SK-N-SH treated with all-trans-retinoic acid at 6 μM for 48 hours (cell line): ENCODE results near the gene EXOC7.

Experiments used
- ATAC-seq: fragments of 200-7000 bp; cut with Tn5 transposase; 3 replicates; pipeline ENCODE4 v1.9.1; 2020; ENCODE audit warnings: mild to moderate bottlenecking, moderate library complexity
- ARNTL ChIP-seq: fragments of 450-650 bp; formaldehyde crosslinking; IDR thresholded peaks from 2 replicates; pipeline ENCODE4 v1.5.0; 2020; ENCODE audit warnings: low read depth, mild to moderate bottlenecking, moderate library complexity, borderline replicate concordance
- BACH2 ChIP-seq: fragments of 250-450 bp; sonication (Bioruptor Pico); IDR thresholded peaks from 2 replicates; pipeline ENCODE4 v1.9.0; 2021; ENCODE audit warnings: mild to moderate bottlenecking, borderline replicate concordance
- CSDC2 ChIP-seq: fragments of 250-450 bp; sonication (Bioruptor Pico); IDR thresholded peaks from 2 replicates; pipeline ENCODE4 v1.5.0; 2020; ENCODE audit warnings: mild to moderate bottlenecking, moderate library complexity
- ESRRG ChIP-seq: fragments of 250-450 bp; sonication (Bioruptor Pico); IDR thresholded peaks from 2 replicates; pipeline ENCODE4 v1.6.1; 2021; ENCODE audit warnings: mild to moderate bottlenecking
- GLIS3 ChIP-seq: fragments of 250-450 bp; sonication (Bioruptor Pico); IDR thresholded peaks from 2 replicates; pipeline ENCODE4 v1.5.0; 2020; ENCODE audit warnings: mild to moderate bottlenecking, moderate library complexity
- ISL1 ChIP-seq: fragments of 250-450 bp; sonication (Bioruptor Pico); IDR thresholded peaks from 2 replicates; pipeline ENCODE4 v2.1.2; 2022; ENCODE audit warnings: mild to moderate bottlenecking, moderate library complexity
- OSR1 ChIP-seq: fragments of 250-450 bp; sonication (Bioruptor Pico); IDR thresholded peaks from 2 replicates; pipeline ENCODE4 v1.8.0; 2022; ENCODE audit warnings: moderate library complexity, mild to moderate bottlenecking, inconsistent platforms
- PPARA ChIP-seq: fragments of 250-450 bp; sonication (Bioruptor Pico); IDR thresholded peaks from 2 replicates; pipeline ENCODE4 v1.5.0; 2020; ENCODE audit warnings: mild to moderate bottlenecking, borderline replicate concordance
- RARB ChIP-seq: fragments of 250-450 bp; sonication (Bioruptor Pico); IDR thresholded peaks from 2 replicates; pipeline ENCODE4 v1.8.0; 2021; ENCODE audit warnings: mild to moderate bottlenecking, moderate library complexity
- SNAI2 ChIP-seq: fragments of 250-450 bp; sonication (Bioruptor Pico); IDR thresholded peaks from 2 replicates; pipeline ENCODE4 v1.5.0; 2020; ENCODE audit warnings: mild to moderate bottlenecking, moderate library complexity
- TCF4 ChIP-seq: fragments of 250-450 bp; sonication (Bioruptor Pico); IDR thresholded peaks from 2 replicates; pipeline ENCODE4 v1.8.0; 2021; ENCODE audit warnings: mild to moderate bottlenecking, moderate library complexity, borderline replicate concordance
- TOX ChIP-seq: fragments of 250-450 bp; sonication (Bioruptor Pico); IDR thresholded peaks from 2 replicates; pipeline ENCODE4 v1.8.0; 2021; ENCODE audit warnings: mild to moderate bottlenecking, moderate library complexity, borderline replicate concordance
- ZC3H10 ChIP-seq: fragments of 250-450 bp; sonication (Bioruptor Pico); IDR thresholded peaks from 2 replicates; pipeline ENCODE4 v1.5.1; 2021; ENCODE audit warnings: mild to moderate bottlenecking, moderate library complexity
- ZFP3 ChIP-seq: fragments of 250-450 bp; sonication (Bioruptor Pico); IDR thresholded peaks from 2 replicates; pipeline ENCODE4 v1.5.0; 2020; ENCODE audit warnings: mild to moderate bottlenecking, moderate library complexity
- ZFP30 ChIP-seq: fragments of 450-650 bp; formaldehyde crosslinking; IDR thresholded peaks from 2 replicates; pipeline ENCODE4 v1.5.0; 2022; ENCODE audit warnings: mild to moderate bottlenecking, moderate library complexity
- ZNF565 ChIP-seq: fragments of 450-650 bp; formaldehyde crosslinking; conservative IDR thresholded peaks from 2 replicates; pipeline ENCODE4 v1.5.0; 2020; ENCODE audit warnings: low read depth, mild to moderate bottlenecking, moderate library complexity
- ZNF70 ChIP-seq: fragments of 450-650 bp; formaldehyde crosslinking; IDR thresholded peaks from 2 replicates; pipeline ENCODE4 v1.5.0; 2020; ENCODE audit warnings: mild to moderate bottlenecking, moderate library complexity
- ZNF8 ChIP-seq: fragments of 450-650 bp; formaldehyde crosslinking; IDR thresholded peaks from 2 replicates; pipeline ENCODE4 v1.5.0; 2020; ENCODE audit warnings: mild to moderate bottlenecking, moderate library complexity
- TF ChIP-seq, protein P1 (sequence below): fragments of 250-450 bp; sonication (Bioruptor Pico); IDR thresholded peaks from 2 replicates; pipeline ENCODE4 v1.5.1; 2020; ENCODE audit warnings: low read depth, mild to moderate bottlenecking, moderate library complexity
- TF ChIP-seq, protein P2 (sequence below): fragments of 250-450 bp; sonication (Bioruptor Pico); IDR thresholded peaks from 2 replicates; pipeline ENCODE4 v1.8.0; 2021; ENCODE audit warnings: low read depth, mild to moderate bottlenecking, moderate library complexity, borderline replicate concordance
- TF ChIP-seq, protein P3 (sequence below): fragments of 250-450 bp; sonication (Bioruptor Pico); IDR thresholded peaks from 2 replicates; pipeline ENCODE4 v1.8.0; 2020; ENCODE audit warnings: mild to moderate bottlenecking, moderate library complexity, borderline replicate concordance
- TF ChIP-seq, protein P4 (sequence below): fragments of 250-450 bp; sonication (Bioruptor Pico); IDR thresholded peaks from 2 replicates; pipeline ENCODE4 v1.5.0; 2020; ENCODE audit warnings: mild to moderate bottlenecking, moderate library complexity

The EXOC7 gene

DNA sequence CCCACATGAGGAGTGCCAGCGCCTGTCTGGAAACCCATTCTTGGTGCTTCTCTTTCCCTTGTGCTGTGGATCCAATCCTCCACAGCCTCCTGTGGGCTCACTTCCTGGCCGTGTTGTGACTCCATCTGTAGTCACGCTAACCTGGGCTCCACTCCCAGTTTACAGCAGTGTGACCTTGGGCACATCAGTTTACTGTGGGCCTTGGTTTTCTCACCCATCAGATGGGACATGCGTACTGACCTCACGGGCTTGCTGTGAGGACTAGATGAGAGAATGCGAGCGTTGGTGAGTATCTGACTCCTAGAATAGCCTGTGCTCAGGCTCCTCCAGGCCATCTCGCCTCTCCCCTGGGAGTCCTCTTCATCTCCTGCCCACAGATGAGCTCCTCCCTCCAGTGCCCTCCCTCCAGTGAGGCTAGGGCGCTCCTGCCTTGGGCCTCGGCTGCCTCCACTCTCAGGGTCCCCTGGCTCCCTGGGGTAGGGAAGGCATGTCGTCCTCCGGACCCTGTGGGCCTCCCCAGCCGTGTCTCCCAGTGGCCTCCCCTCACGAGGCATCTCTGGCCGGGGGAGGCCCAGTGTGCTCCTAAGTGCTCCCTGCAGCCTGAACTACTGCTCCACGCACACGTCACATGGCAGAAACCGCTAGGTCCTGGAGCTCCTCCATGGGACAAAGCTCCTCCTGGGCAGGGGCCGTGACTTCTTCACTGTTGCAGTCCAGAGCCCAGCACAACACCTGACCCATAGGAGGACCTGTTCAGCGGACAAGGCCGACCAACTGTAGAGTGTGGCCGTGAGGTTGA lies 42.7 kb upstream of the EXOC7 start:
- TF ChIP-seq ZNF565 (CRISPR knock-in tag) (no peak), CSDC2 (no peak), PPARA (CRISPR knock-in tag) (no peak), ZFP3 (CRISPR knock-in tag) (no peak), ISL1 (CRISPR knock-in tag) (no peak), TOX (CRISPR knock-in tag) (no peak), BACH2 (CRISPR knock-in tag) (no peak), OSR1 (CRISPR knock-in tag) (no peak), ARNTL (CRISPR knock-in tag) (no peak), ZFP30 (CRISPR knock-in tag) (no peak), TCF4 (CRISPR knock-in tag) (no peak), GLIS3 (CRISPR knock-in tag) (no peak), ESRRG (no peak)
- TF ChIP-seq, protein P1, sequence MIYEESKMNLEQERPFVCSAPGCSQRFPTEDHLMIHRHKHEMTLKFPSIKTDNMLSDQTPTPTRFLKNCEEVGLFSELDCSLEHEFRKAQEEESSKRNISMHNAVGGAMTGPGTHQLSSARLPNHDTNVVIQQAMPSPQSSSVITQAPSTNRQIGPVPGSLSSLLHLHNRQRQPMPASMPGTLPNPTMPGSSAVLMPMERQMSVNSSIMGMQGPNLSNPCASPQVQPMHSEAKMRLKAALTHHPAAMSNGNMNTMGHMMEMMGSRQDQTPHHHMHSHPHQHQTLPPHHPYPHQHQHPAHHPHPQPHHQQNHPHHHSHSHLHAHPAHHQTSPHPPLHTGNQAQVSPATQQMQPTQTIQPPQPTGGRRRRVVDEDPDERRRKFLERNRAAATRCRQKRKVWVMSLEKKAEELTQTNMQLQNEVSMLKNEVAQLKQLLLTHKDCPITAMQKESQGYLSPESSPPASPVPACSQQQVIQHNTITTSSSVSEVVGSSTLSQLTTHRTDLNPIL (CRISPR knock-in tag) = no peak
- TF ChIP-seq, protein P2, sequence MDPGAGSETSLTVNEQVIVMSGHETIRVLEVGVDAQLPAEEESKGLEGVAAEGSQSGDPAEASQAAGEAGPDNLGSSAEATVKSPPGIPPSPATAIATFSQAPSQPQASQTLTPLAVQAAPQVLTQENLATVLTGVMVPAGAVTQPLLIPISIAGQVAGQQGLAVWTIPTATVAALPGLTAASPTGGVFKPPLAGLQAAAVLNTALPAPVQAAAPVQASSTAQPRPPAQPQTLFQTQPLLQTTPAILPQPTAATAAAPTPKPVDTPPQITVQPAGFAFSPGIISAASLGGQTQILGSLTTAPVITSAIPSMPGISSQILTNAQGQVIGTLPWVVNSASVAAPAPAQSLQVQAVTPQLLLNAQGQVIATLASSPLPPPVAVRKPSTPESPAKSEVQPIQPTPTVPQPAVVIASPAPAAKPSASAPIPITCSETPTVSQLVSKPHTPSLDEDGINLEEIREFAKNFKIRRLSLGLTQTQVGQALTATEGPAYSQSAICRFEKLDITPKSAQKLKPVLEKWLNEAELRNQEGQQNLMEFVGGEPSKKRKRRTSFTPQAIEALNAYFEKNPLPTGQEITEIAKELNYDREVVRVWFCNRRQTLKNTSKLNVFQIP (CRISPR knock-in tag) = no peak
- TF ChIP-seq, protein P3, sequence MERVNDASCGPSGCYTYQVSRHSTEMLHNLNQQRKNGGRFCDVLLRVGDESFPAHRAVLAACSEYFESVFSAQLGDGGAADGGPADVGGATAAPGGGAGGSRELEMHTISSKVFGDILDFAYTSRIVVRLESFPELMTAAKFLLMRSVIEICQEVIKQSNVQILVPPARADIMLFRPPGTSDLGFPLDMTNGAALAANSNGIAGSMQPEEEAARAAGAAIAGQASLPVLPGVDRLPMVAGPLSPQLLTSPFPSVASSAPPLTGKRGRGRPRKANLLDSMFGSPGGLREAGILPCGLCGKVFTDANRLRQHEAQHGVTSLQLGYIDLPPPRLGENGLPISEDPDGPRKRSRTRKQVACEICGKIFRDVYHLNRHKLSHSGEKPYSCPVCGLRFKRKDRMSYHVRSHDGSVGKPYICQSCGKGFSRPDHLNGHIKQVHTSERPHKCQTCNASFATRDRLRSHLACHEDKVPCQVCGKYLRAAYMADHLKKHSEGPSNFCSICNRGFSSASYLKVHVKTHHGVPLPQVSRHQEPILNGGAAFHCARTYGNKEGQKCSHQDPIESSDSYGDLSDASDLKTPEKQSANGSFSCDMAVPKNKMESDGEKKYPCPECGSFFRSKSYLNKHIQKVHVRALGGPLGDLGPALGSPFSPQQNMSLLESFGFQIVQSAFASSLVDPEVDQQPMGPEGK (CRISPR knock-in tag) = no peak
- ATAC-seq = no peak

DNA sequence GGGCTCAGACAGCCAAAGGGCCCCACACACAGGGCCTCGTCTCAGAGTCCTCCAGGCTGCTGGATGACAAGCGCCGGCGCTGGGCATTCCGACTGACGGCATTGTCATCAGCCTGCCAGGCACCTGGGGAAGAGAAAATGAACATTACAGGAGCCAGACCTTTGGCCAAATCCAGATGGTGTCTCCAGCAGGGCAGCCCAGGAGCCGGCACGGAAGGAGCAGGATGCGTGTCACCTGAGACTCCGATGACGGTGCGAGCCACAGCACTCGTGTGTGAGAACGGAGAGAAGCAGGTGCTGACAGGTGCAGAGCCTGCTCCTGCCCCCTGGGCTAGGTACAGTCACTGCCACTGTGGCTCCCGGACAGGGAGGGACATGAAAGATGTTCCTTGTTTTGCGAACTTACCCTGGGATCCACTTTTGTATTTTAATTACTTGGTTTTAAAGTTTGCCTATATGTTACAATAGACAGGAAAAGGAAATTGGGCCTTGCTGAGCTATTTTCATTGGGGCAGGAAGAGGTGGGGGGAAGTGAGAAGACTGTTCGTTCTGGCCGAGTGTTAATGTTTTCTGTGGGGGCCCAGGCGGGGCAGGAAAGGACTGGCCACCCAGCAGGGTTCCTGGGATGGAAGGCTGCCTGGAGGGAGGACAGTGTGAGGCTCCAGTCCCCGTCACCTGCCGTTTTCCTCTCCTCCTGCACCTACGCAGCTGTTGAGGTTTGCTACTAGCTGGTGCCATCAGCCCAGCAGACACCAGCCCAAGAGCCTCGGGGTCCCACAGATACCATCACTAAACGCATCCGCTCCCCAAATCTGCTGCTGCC lies 41.9 kb upstream of the EXOC7 start:
- TF ChIP-seq, protein P4, sequence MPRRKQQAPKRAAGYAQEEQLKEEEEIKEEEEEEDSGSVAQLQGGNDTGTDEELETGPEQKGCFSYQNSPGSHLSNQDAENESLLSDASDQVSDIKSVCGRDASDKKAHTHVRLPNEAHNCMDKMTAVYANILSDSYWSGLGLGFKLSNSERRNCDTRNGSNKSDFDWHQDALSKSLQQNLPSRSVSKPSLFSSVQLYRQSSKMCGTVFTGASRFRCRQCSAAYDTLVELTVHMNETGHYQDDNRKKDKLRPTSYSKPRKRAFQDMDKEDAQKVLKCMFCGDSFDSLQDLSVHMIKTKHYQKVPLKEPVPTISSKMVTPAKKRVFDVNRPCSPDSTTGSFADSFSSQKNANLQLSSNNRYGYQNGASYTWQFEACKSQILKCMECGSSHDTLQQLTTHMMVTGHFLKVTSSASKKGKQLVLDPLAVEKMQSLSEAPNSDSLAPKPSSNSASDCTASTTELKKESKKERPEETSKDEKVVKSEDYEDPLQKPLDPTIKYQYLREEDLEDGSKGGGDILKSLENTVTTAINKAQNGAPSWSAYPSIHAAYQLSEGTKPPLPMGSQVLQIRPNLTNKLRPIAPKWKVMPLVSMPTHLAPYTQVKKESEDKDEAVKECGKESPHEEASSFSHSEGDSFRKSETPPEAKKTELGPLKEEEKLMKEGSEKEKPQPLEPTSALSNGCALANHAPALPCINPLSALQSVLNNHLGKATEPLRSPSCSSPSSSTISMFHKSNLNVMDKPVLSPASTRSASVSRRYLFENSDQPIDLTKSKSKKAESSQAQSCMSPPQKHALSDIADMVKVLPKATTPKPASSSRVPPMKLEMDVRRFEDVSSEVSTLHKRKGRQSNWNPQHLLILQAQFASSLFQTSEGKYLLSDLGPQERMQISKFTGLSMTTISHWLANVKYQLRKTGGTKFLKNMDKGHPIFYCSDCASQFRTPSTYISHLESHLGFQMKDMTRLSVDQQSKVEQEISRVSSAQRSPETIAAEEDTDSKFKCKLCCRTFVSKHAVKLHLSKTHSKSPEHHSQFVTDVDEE (CRISPR knock-in tag) = no peak
- TF ChIP-seq BACH2 (CRISPR knock-in tag) (no peak), OSR1 (CRISPR knock-in tag) (no peak), SNAI2 (no peak), RARB (CRISPR knock-in tag) (no peak), CSDC2 (no peak), ZFP30 (CRISPR knock-in tag) (no peak), PPARA (CRISPR knock-in tag) (no peak), ZC3H10 (CRISPR knock-in tag) (no peak), ZNF70 (CRISPR knock-in tag) (no peak), TOX (CRISPR knock-in tag) (no peak), GLIS3 (CRISPR knock-in tag) (no peak), ZNF8 (CRISPR knock-in tag) (no peak), ARNTL (CRISPR knock-in tag) (no peak), ISL1 (CRISPR knock-in tag) (no peak)
- TF ChIP-seq, protein P2 (CRISPR knock-in tag) = no peak
- TF ChIP-seq, protein P3 (CRISPR knock-in tag) = no peak
- ATAC-seq = no peak
